Muscle of arm (tissue), 12 donors: Measurements from ENCODE around the gene FAM83E. TPM values are rescaled to one million over a fixed set of nuclear protein-coding genes. Genes with fewer than 3 reads are reported as not detected.
A peak's percentile ranks its signal among the peaks of the same experiment; 100 is the strongest.
"Not testable (repeated sequence)": the region's sequence is repeated elsewhere in the genome, so short reads cannot be mapped to it uniquely, and the experiment has no call there.

Experiments
- DNase-seq: peaks from one replicate; pipeline ENCODE4 v3.0.0-alpha.2; 2013
- polyA plus RNA-seq, 12 donors: library from polyadenylated mRNA; unstranded; fragments of 120-200 nt; gene quantifications; one replicate each; pipeline ENCODE4 v1.2.1, GENCODE V29; 2013; ENCODE audit not compliant: insufficient read length in 12 of 12

Gene FAM83E
- polyA plus RNA-seq, 12 donors: 0.09 to 18.2 (median 0.46) TPM; not detected in 5

GRCh38 chr19:48642862-48643261 is 28.0 kb upstream of the FAM83E start:
- no peak for DNase-seq

GRCh38 chr19:48641850-48642249 is 27.0 kb upstream of the FAM83E start:
- DNase-seq: no peak

GRCh38 chr19:48639483-48640375 is 24.9 kb upstream of the FAM83E start:
- no peak for DNase-seq

DNA sequence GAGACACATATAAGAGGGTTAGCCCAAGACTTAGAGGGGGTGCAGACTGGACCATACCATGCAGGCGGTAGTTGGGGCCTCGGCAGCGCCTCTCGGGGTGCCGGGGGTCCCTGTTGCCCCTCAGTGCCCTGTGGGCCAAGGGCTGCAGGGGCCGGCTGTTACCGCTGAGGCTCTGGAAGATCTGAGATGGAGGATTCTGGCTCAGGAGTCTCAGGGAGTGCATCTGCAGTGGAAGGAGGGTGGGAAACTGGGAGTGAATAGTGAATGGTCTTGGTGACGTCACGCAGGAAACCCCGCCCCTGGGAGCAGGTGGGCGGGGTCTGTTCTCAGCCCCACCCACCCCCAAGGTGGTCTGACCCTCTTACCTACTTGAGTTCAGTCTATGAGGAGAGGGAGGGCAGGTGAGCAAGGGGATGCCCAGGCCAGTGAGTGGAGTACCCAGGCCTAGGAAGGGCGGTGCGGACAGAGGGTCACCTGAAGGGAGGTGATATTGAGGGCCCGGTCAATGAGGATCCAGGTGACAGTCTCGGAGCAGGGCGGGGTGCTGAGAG is 24.0 kb upstream of the FAM83E start:
- DNase-seq: no peak

- peak; percentile 92 for DNase-seq
Observed at GRCh38 chr19:48637948-48638830, 23.3 kb upstream of the FAM83E start.

DNA sequence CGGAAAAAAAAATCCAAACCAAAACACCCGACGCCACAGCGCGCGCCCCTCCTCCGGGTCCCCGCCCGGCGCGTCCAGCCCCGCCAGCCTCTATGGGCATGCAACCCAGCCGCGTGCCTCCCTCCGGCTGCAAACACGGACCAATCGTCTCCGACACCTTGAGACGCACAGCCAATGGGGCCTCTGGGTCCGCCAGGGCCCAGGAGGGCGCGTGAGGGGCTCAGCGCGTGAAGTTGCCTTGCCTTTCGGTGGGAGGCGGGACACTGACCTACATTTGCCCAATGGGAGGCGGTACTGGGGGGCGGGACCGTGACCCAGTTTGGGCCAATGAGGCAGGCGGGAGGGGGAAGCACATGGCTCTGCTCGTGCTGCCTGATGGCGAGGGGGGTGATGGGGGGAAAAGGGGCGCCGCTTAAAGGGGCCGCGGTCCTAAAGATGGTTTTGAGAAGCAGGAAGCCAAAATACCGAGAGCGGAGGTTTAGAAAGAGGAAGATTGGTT is 22.6 kb upstream of the FAM83E start:
- DNase-seq: peak; percentile 98

- DNase-seq: no peak
Observed at GRCh38 chr19:48636859-48637448, 22.1 kb upstream of the FAM83E start, which contains the start of gene DBP. Gene DBP (minus strand): TSS chr19:48637379. CDS start chr19:48636994, 385 bp downstream.

GRCh38 chr19:48635966-48636858 is 21.3 kb upstream of the FAM83E start:
- no peak for DNase-seq

DNA sequence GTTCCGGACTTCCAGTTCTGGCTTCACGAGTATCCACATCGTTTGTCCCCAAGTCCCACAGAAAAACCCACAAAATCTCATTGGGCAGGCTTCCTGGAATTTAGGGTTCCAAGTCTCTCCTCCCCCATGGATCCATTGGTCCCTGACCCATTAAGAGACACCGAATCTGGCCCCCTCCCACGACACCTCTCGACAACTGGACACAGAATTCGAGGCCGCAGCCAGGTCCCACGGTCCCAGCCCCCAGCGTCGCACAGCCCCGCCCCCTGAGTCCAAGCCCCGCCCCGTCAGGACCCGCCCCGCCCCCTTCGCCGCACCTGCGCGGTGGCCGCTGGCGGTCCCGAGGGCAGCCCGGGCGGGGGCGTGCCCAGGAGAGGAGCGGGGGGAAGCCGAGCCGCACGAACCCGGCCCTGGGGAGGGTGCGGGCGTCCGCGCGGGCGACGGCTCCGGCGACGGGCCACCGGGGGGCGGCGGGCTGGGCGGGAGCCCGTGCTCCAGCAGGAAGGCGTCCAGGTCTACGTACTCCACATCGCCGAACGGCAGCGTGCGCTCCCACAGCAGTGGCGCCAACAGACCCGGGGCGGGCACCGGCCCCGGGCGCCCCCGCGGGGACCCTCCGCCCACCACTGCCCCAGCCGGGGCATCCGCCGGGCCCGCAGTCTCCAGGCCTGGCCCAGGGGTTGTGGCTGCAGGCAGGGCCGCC is 20.5 kb upstream of the FAM83E start:
- no peak for DNase-seq

- DNase-seq: peak; percentile 94
Observed at GRCh38 chr19:48634424-48635262, 19.8 kb upstream of the FAM83E start.

GRCh38 chr19:48634036-48634342 is 19.1 kb upstream of the FAM83E start:
- no peak for DNase-seq

GRCh38 chr19:48633148-48634035 is 18.5 kb upstream of the FAM83E start:
- no peak for DNase-seq

DNA sequence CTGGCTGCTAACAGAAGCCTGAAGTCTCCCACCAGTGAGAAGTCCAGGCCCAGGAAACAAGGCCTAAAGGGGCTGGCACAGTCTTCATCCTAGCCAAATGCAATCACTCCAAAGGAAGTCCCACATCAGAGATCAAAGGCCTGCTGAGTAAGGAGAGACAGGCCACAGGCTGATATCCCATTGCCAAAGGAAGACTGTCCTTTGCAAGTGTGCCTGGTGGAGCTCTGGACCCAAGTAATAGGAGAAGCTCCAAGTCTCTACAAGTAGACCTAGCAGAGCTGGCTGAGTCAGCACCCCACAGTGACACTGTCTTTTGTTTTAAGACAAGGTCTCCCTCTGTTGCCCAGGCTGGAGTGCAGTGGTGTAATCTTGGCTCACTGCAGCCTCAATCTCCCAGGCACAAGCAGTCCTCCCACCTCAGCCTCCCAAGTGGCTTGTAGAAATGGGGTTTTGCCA is 17.8 kb upstream of the FAM83E start:
- DNase-seq: no peak

DNA sequence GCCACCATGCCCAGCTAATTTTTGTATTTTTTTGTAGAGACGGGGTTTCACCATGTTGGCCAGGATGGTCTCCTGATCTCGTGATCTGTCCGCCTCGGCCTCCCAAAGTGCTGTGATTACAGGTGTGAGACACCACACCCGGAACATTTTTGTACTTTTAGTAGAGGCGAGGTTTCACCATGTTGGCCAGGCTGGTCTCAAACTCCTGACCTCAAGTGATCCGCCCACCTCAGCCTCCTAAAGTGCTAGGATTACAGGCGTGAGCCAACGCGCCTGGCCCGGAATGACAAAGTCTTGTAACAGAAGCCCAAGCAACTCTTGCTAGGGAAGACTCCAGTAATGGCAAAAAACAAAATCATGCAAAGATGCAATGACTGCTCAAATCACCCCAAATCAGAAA is 17.4 kb upstream of the FAM83E start:
- not testable (repeated sequence) for DNase-seq

DNA sequence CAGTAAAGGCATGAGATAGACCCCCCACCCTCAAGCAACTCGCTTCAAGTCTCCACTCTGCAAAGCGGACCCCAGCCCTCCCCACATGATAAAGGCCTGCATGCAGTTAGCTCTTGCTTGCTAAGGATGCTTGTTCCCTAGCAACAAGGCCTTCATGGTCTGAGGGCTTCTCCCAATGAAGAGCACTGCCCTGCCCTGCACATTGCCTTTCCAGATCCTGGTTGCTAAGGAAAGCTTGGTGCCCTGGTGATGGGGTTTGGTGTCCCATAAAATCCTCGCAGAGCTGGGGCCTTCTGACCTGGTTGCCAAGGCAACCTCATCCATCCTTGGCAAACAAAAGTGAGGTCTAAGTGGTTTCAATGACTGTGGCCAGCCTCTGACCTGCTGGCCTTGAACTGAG is 16.3 kb upstream of the FAM83E start:
- no peak for DNase-seq

DNA sequence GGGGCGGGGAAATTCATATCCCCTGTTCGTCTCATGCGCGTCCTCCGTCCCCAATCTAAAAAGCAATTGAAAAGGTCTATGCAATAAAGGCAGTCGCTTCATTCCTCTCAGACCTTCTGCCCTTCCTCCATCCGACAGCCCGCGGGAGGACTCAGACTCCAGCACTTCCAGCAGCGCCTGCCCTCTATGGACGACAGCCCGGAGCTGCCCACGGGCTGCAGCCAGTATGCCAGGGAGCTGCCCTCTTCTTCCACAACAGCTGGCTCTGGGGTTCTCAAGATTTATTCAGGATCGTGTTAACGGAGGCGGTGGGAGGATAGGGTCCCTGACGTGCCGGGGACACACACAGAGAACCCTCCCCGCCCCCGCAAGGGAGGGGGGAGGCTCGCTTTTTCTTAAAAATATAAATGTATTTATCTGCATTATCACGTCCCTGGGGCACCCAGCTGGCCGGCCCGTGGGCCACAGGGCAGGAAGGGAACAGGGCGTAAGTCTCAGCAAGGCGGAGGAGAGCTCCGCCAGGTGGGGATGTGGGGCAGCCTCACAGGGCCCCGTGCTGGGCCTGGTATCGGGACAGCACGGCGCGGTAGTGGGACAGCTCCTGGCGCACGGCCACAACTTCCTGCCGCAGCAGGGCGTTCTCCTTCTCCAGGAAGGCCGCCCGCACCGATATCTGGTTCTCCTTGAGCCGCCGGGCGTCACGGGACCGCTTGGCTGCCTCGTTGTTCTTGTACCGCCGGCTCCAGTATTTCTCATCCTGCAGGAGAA is 15.6 kb upstream of the FAM83E start:
- DNase-seq: no peak
